Measurements from ENCODE around the gene SIVA1. TPM values are rescaled to one million over a fixed set of nuclear protein-coding genes. Genes with fewer than 3 reads are reported as not detected.

Gene SIVA1
- total and polyA plus RNA-seq, 9 of the 15 experiments (the other 6 are each of a cell fraction or from before 2014, with no cell fraction given): 4.2 to 186 (median 54.2) TPM

- TF ChIP-seq MBD1 (CRISPR knock-in tag; IDR thresholded peaks at IDR 0.05): no peak
- TF ChIP-seq ZFX (CRISPR knock-in tag; IDR thresholded peaks at IDR 0.05): peak; percentile 36
- peak; percentile 13; the same call in 1 of the 2 replicates for TF ChIP-seq CREM (IDR thresholded peaks at IDR 0.05; ENCODE audit: low read depth)
- no peak for TF ChIP-seq SMC3 (conservative IDR thresholded peaks at IDR 0.05; ENCODE audit: insufficient read depth, low read depth, low read length)
- TF ChIP-seq ID3 (CRISPR knock-in tag; IDR thresholded peaks at IDR 0.05): no peak
- no peak for TF ChIP-seq ID3 (tag; IDR thresholded peaks at IDR 0.05)
- TF ChIP-seq YY1 (IDR thresholded peaks at IDR 0.05; ENCODE audit: borderline replicate concordance in 1 of 3, control insufficient read depth in 1 of 3, extremely low read depth in 1 of 3, insufficient read depth in 3 of 3, insufficient read length in 1 of 3, insufficient replicate concordance in 2 of 3, low read depth in 1 of 3, low read length in 2 of 3): peak in 1 of 3 experiments; percentile 6
- TF ChIP-seq CCNT2 (IDR thresholded peaks at IDR 0.05; ENCODE audit: borderline replicate concordance, extremely low read depth, insufficient read length, low read depth, low read length): peak; percentile 26
- TF ChIP-seq MAZ (CRISPR knock-in tag; conservative IDR thresholded peaks at IDR 0.05 in 1 of 2, IDR thresholded peaks at IDR 0.05 in 1 of 2): peak; percentile 19 to 42; a peak in 2 of 4 replicates
- peak; percentile 52 for TF ChIP-seq CHD1 (IDR thresholded peaks at IDR 0.05; ENCODE audit: low read length)
- TF ChIP-seq FOS (IDR thresholded peaks at IDR 0.05; ENCODE audit: extremely low read depth, insufficient read length): no peak
- peak; percentile 16; the same call in 1 of the 2 replicates for TF ChIP-seq GATAD2B (IDR thresholded peaks at IDR 0.05; ENCODE audit: borderline replicate concordance)
- TF ChIP-seq ZNF551 (CRISPR knock-in tag; IDR thresholded peaks at IDR 0.05): no peak
- 0 out of 2 replicates have a peak, but pooled peaks have one; percentile 25 for TF ChIP-seq RB1 (IDR thresholded peaks at IDR 0.05; ENCODE audit: low read depth)
- TF ChIP-seq TEAD1 (CRISPR knock-in tag; IDR thresholded peaks at IDR 0.05): 0 out of 4 replicates have a peak, but pooled peaks of 1 of the 2 experiments have one; percentile 43
- TF ChIP-seq ZBTB11 (CRISPR knock-in tag; IDR thresholded peaks at IDR 0.05): 0 out of 6 replicates have a peak, but pooled peaks of 1 of the 3 experiments have one; percentile 28
- peak; percentile 20; the same call in 1 of the 2 replicates for TF ChIP-seq ATF7 (IDR thresholded peaks at IDR 0.05)
- peak; percentile 14 for TF ChIP-seq HMGN3 (IDR thresholded peaks at IDR 0.05; ENCODE audit: borderline replicate concordance, extremely low read depth, insufficient read length, low read depth, low read length)
- no peak for TF ChIP-seq POLR2H (tag; IDR thresholded peaks at IDR 0.05; ENCODE audit: low read depth)
Measured at GRCh38 chr14:104800771-104801519, 48.0 kb downstream of the SIVA1 start, which contains the start of gene ZBTB42 (continued).

Measured in K562 (cell line).